Sigmoid colon (tissue), 7 donors: ENCODE data around the gene TMEM248. TPM values are rescaled to one million over a fixed set of nuclear protein-coding genes. Genes with fewer than 3 reads are reported as not detected.

Experiments used
- DNase-seq: peaks from one replicate; pipeline ENCODE4 v3.0.0-alpha.2; 2019
- H3K27ac ChIP-seq, 4 donors: fragments of 200-600 bp; sonication (generic); one replicate each; pipeline ENCODE4 v1.5.1; 2016 to 2019; ENCODE audit warnings: mild to moderate bottlenecking in 1 of 4
- H3K27me3 ChIP-seq, 3 donors: fragments of 200-600 bp; sonication (generic); one replicate each; pipeline ENCODE4 v1.5.1; 2019; ENCODE audit warnings: mild to moderate bottlenecking in 1 of 3
- H3K36me3 ChIP-seq, 4 donors: fragments of 200-600 bp; sonication (generic); one replicate each; pipeline ENCODE4 v1.5.1; 2016 to 2019
- H3K4me1 ChIP-seq, 4 donors: fragments of 200-600 bp; sonication (generic); one replicate each; pipeline ENCODE4 v1.5.1; 2017 to 2019
- H3K4me3 ChIP-seq, 4 donors: fragments of 200-600 bp; sonication (generic); one replicate each; pipeline ENCODE4 v1.5.1; 2017 to 2019; ENCODE audit warnings: mild to moderate bottlenecking in 2 of 4, moderate library complexity in 1 of 4
- H3K9me3 ChIP-seq, 4 donors: fragments of 200-600 bp in 3 of 4; sonication (generic) in 3 of 4; one replicate each; pipeline versions ENCODE4 v1.5.1 to v1.6.1; 2013 to 2019
- CTCF ChIP-seq, 4 experiments: fragments of 450-650 bp in 3 of 4; fragments of 200-600 bp in 1 of 4; IDR thresholded peaks; one replicate each; pipeline ENCODE4 v1.5.1; 2016 to 2019; ENCODE audit warnings: antibody characterized with exemption in 4 of 4, mild to moderate bottlenecking in 3 of 4, moderate library complexity in 2 of 4
- EP300 ChIP-seq, 4 donors: sonication (generic); formaldehyde crosslinking; IDR thresholded peaks; one replicate each; pipeline ENCODE4 v1.6.1; 2017; ENCODE audit warnings: antibody characterized with exemption in 4 of 4
- POLR2A ChIP-seq, 2 donors: fragments of 450-650 bp; IDR thresholded peaks; one replicate each; pipeline ENCODE4 v1.6.1; 2016; ENCODE audit warnings: antibody characterized with exemption in 2 of 2, mild to moderate bottlenecking in 2 of 2, moderate library complexity in 2 of 2
- POLR2AphosphoS5 ChIP-seq, 4 donors: sonication (generic); formaldehyde crosslinking; IDR thresholded peaks; one replicate each; pipeline ENCODE4 v1.6.1; 2017; ENCODE audit warnings: antibody characterized with exemption in 4 of 4
- WGBS, 2 donors: extraction: QIAGEN DNeasy Blood & Tissue Kit; methylation state at CpG; one replicate each; pipeline ENCODE4 v1.1.7; 2013; 5-methylcytosine and 5-hydroxymethylcytosine counted together
- intact Hi-C: fragments of 100-400 bp; cut with DNase I; formaldehyde crosslinking; loops from one replicate; pipeline ENCODE4 v1.15.1; 2023
- polyA plus RNA-seq, 3 donors: library from polyadenylated mRNA; stranded (reverse); fragments of 200-250 nt; gene quantifications; one replicate each; pipeline ENCODE4 v1.2.3, GENCODE V29; 2013
- total RNA-seq, 4 donors: library from RNA; depleted of rRNA; stranded (reverse); fragments of >200 nt; gene quantifications; one replicate each; pipeline ENCODE4 v1.1.0, GENCODE V29; 2016
- donor health status: healthy with polysubstance abuse.
- donor health status: Bipolar disorder and iron deficiency.
- donor health status: healthy.

TMEM248 gene
- total and polyA plus RNA-seq, 7 donors = 19.7 to 93.8 (median 66.2) TPM

- TF ChIP-seq EP300 (IDR thresholded peaks at IDR 0.05) (no peak), POLR2A (IDR thresholded peaks at IDR 0.05) (no peak), POLR2AphosphoS5 (IDR thresholded peaks at IDR 0.05) (no peak), CTCF (IDR thresholded peaks at IDR 0.05) (no peak)
- H3K27ac ChIP-seq = no peak overlapping the region
- no peaks in the 10 kb centered on the region for H3K27me3 ChIP-seq
- no peak overlapping the region for H3K4me3 ChIP-seq
- WGBS, 2 donors = 89 to 93% methylated on average over 7 of the region's 7 CpGs
- no peaks in the 10 kb centered on the region for H3K4me1 ChIP-seq
- H3K36me3 ChIP-seq = peaks cover 0 to 14% (median 2%) of the 10 kb centered on the region in 4 donors
- intact Hi-C loops = no loop called here
- no peaks in the 10 kb centered on the region for H3K9me3 ChIP-seq
- no peak for DNase-seq
These were observed 21.3 kb upstream of the TMEM248 start for GRCh38 chr7:66899552-66900280.

GRCh38 chr7:66901941-66902843 lies 18.8 kb upstream of the TMEM248 start:
- intact Hi-C loops = no loop called here
- peaks cover 0 to 11% (median 2%) of the 10 kb centered on the region in 4 donors for H3K36me3 ChIP-seq
- whole genome bisulfite sequencing, 2 donors = 97% methylated on average over 47 of the region's 47 CpGs

GRCh38 chr7:66902844-66903180 lies 18.2 kb upstream of the TMEM248 start:
- H3K36me3 ChIP-seq = peaks cover 0 to 5% (median 2%) of the 10 kb centered on the region in 4 donors
- intact Hi-C loops = no loop called here
- WGBS, 2 donors = 95 to 97% methylated on average over 19 of the region's 19 CpGs
- H3K4me3 ChIP-seq = no peak overlapping the region
- no peak overlapping the region for H3K27ac ChIP-seq
- H3K9me3 ChIP-seq = no peaks in the 10 kb centered on the region
- H3K27me3 ChIP-seq = no peaks in the 10 kb centered on the region
- DNase-seq = no peak
- TF ChIP-seq CTCF (IDR thresholded peaks at IDR 0.05) (no peak), POLR2A (IDR thresholded peaks at IDR 0.05) (no peak), EP300 (IDR thresholded peaks at IDR 0.05) (no peak), POLR2AphosphoS5 (IDR thresholded peaks at IDR 0.05) (no peak)
- H3K4me1 ChIP-seq = no peaks in the 10 kb centered on the region

More at GRCh38 chr7:66901941-66902843, 18.8 kb upstream of the TMEM248 start:
- H3K4me1 ChIP-seq = no peaks in the 10 kb centered on the region
- no peak for DNase-seq
- H3K4me3 ChIP-seq = no peak overlapping the region
- no peaks in the 10 kb centered on the region for H3K9me3 ChIP-seq
- TF ChIP-seq CTCF (IDR thresholded peaks at IDR 0.05) = no peak
- no peak overlapping the region for H3K27ac ChIP-seq
- no peaks in the 10 kb centered on the region for H3K27me3 ChIP-seq

GRCh38 chr7:66903360-66904062 lies 17.5 kb upstream of the TMEM248 start:
- DNase-seq = no peak
- Histone ChIP-seq H3K4me3 (no peak overlapping the region), H3K27me3 (no peaks in the 10 kb centered on the region), H3K27ac (no peak overlapping the region), H3K9me3 (no peaks in the 10 kb centered on the region), H3K4me1 (no peaks in the 10 kb centered on the region), H3K36me3 (peaks cover 0 to 3% (median 0%) of the 10 kb centered on the region in 4 donors)
- intact Hi-C loops = no loop called here
- TF ChIP-seq CTCF (IDR thresholded peaks at IDR 0.05) = no peak
- no peak for TF ChIP-seq EP300 (IDR thresholded peaks at IDR 0.05)
- no peak for TF ChIP-seq POLR2AphosphoS5 (IDR thresholded peaks at IDR 0.05)
- no peak for TF ChIP-seq POLR2A (IDR thresholded peaks at IDR 0.05)
- 95 to 96% methylated on average over 32 of the region's 32 CpGs for WGBS, 2 donors
